Measurements from ENCODE around the gene PTPRN2.

Gene PTPRN2

GRCh38 chr7:158491094-158491493, 96.5 kb downstream of the PTPRN2 start:
- no peaks in the 10 kb centered on the region for H3K27me3 ChIP-seq (ENCODE audit: control insufficient read depth, insufficient read depth, low read length)
- peaks cover 3% of the 10 kb centered on the region for H3K4me1 ChIP-seq

DNA sequence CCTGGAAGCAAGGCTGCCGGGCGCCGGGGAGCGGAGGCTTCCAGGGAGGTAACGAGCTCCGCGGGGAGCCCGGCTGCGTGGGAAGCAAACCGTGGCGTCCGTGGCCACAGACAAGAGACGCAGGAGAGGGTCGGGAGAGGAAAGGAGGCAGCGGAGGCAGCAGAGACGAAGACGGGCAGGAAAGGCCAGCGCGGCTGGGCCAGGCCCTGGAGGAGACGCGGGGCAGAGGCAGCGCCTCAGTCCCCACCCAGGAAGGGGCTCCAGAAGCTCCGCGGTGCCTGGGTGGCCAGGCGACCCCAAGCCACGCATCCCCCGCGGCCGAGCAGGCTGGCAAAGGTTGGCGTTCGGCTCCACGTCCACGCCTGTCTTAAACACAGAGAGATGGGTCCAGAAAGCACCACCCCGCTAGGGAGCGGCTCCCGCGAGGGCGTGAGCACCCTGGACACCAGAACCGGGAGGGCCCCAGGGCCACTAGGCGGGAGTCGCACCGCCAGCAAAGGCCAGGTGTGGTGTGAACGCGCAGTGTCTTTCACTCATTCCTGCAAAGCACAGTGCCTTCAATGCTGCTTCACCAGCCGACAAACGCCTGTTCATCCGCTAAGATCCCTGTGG, 97.3 kb downstream of the PTPRN2 start:
- Histone ChIP-seq H3K4me1 (no peaks in the 10 kb centered on the region), H3K9ac (no peak overlapping the region), H3K9me3 (ENCODE audit: control insufficient read depth, low read length) (no peaks in the 10 kb centered on the region), H3K4me2 (ENCODE audit: low read length) (no peak overlapping the region), H3K27ac (no peak overlapping the region), H3K4me3 (ENCODE audit: low read depth, low read length) (no peak overlapping the region), H3K79me2 (no peaks in the 10 kb centered on the region), H3K27me3 (ENCODE audit: control insufficient read depth, insufficient read depth, low read length) (no peaks in the 10 kb centered on the region), H2AFZ (no peak overlapping the region), H3K36me3 (ENCODE audit: control insufficient read depth, insufficient read depth, low read length) (no peaks in the 10 kb centered on the region)
- TF ChIP-seq CTCF (IDR thresholded peaks at IDR 0.05): no peak

More at GRCh38 chr7:158491094-158491493, 96.5 kb downstream of the PTPRN2 start:
- H3K9me3 ChIP-seq (ENCODE audit: control insufficient read depth, low read length): no peaks in the 10 kb centered on the region
- no peaks in the 10 kb centered on the region for H3K79me2 ChIP-seq
- H3K36me3 ChIP-seq (ENCODE audit: control insufficient read depth, insufficient read depth, low read length): no peaks in the 10 kb centered on the region
- H3K9ac ChIP-seq: no peak overlapping the region
- H3K4me2 ChIP-seq (ENCODE audit: low read length): no peak overlapping the region
- H3K27ac ChIP-seq: no peak overlapping the region
- H2AFZ ChIP-seq: no peak overlapping the region
- no peak overlapping the region for H3K4me3 ChIP-seq (ENCODE audit: low read depth, low read length)
- no peak for TF ChIP-seq CTCF (IDR thresholded peaks at IDR 0.05)

GRCh38 chr7:158489462-158490155, 98.0 kb downstream of the PTPRN2 start:
- Histone ChIP-seq H2AFZ (no peak overlapping the region), H3K36me3 (ENCODE audit: control insufficient read depth, insufficient read depth, low read length) (no peaks in the 10 kb centered on the region), H3K4me1 (no peaks in the 10 kb centered on the region), H3K4me3 (ENCODE audit: low read depth, low read length) (no peak overlapping the region), H3K9ac (no peak overlapping the region), H3K79me2 (no peaks in the 10 kb centered on the region), H3K27me3 (ENCODE audit: control insufficient read depth, insufficient read depth, low read length) (no peaks in the 10 kb centered on the region), H3K4me2 (ENCODE audit: low read length) (no peak overlapping the region), H3K9me3 (ENCODE audit: control insufficient read depth, low read length) (no peaks in the 10 kb centered on the region), H3K27ac (no peak overlapping the region)
- no peak for TF ChIP-seq CTCF (IDR thresholded peaks at IDR 0.05)

GRCh38 chr7:158488181-158488971, 99.2 kb downstream of the PTPRN2 start:
- Histone ChIP-seq H3K4me1 (no peaks in the 10 kb centered on the region), H3K9me3 (ENCODE audit: control insufficient read depth, low read length) (no peaks in the 10 kb centered on the region), H3K79me2 (no peaks in the 10 kb centered on the region), H3K27me3 (ENCODE audit: control insufficient read depth, insufficient read depth, low read length) (no peaks in the 10 kb centered on the region), H2AFZ (no peak overlapping the region), H3K4me3 (ENCODE audit: low read depth, low read length) (no peak overlapping the region), H3K27ac (no peak overlapping the region), H3K4me2 (ENCODE audit: low read length) (no peak overlapping the region), H3K9ac (no peak overlapping the region), H3K36me3 (ENCODE audit: control insufficient read depth, insufficient read depth, low read length) (no peaks in the 10 kb centered on the region)
- no peak for TF ChIP-seq CTCF (IDR thresholded peaks at IDR 0.05)

Data from parathyroid adenoma (tissue), 2 donors.